Suprapubic skin (tissue), 4 donors: ENCODE data around the gene PDGFC. TPM values are rescaled to one million over a fixed set of nuclear protein-coding genes. Genes with fewer than 3 reads are reported as not detected.

Experiments
- DNase-seq, 2 donors: peaks; one replicate each; pipeline ENCODE4 v3.0.0-alpha.2; 2019; ENCODE audit warnings: low spot score in 2 of 2
- H3K27ac ChIP-seq: fragments of 200-600 bp; sonication (generic); one replicate; pipeline ENCODE4 v1.5.1; 2019
- H3K27me3 ChIP-seq: fragments of 200-600 bp; sonication (generic); one replicate; pipeline ENCODE4 v1.5.1; 2019
- H3K36me3 ChIP-seq: fragments of 200-600 bp; sonication (generic); one replicate; pipeline ENCODE4 v1.5.1; 2019
- H3K4me1 ChIP-seq: fragments of 200-600 bp; sonication (generic); one replicate; pipeline ENCODE4 v1.5.1; 2019
- H3K4me3 ChIP-seq: fragments of 200-600 bp; sonication (generic); one replicate; pipeline ENCODE4 v1.5.1; 2019; ENCODE audit warnings: mild to moderate bottlenecking
- H3K9me3 ChIP-seq: fragments of 200-600 bp; sonication (generic); one replicate; pipeline ENCODE4 v1.5.1; 2019
- EP300 ChIP-seq: sonication (generic); formaldehyde crosslinking; IDR thresholded peaks from one replicate; pipeline ENCODE4 v1.6.1; 2017; ENCODE audit warnings: antibody characterized with exemption
- POLR2A ChIP-seq, 2 donors: fragments of 450-650 bp; IDR thresholded peaks; one replicate each; pipeline ENCODE4 v1.6.1; 2017; ENCODE audit warnings: antibody characterized with exemption in 2 of 2, mild to moderate bottlenecking in 2 of 2, moderate library complexity in 2 of 2
- POLR2AphosphoS5 ChIP-seq, 3 donors: sonication (generic); formaldehyde crosslinking; IDR thresholded peaks; one replicate each; pipeline ENCODE4 v1.6.1; 2017; ENCODE audit warnings: antibody characterized with exemption in 3 of 3
- WGBS: methylation state at CpG from one replicate; pipeline ENCODE4 v1.1.5; 2018; 5-methylcytosine and 5-hydroxymethylcytosine counted together
- total RNA-seq, 4 donors: library from RNA; depleted of rRNA; stranded (reverse); fragments of >200 nt; gene quantifications; one replicate each; pipeline ENCODE4 v1.1.0, GENCODE V29; 2016
- TF ChIP-seq, protein P1 (sequence below), 2 donors: fragments of 200-600 bp in 1 of 2; fragments of 450-650 bp in 1 of 2; sonication (generic) in 1 of 2; IDR thresholded peaks; one replicate each; pipeline ENCODE4 v1.5.1; 2016 to 2019; ENCODE audit warnings: antibody characterized with exemption in 2 of 2, mild to moderate bottlenecking in 1 of 2, moderate library complexity in 1 of 2

The PDGFC gene
- total RNA-seq, 4 donors from 2014 or later = 12.0 to 26.4 (median 22.4) TPM

DNA sequence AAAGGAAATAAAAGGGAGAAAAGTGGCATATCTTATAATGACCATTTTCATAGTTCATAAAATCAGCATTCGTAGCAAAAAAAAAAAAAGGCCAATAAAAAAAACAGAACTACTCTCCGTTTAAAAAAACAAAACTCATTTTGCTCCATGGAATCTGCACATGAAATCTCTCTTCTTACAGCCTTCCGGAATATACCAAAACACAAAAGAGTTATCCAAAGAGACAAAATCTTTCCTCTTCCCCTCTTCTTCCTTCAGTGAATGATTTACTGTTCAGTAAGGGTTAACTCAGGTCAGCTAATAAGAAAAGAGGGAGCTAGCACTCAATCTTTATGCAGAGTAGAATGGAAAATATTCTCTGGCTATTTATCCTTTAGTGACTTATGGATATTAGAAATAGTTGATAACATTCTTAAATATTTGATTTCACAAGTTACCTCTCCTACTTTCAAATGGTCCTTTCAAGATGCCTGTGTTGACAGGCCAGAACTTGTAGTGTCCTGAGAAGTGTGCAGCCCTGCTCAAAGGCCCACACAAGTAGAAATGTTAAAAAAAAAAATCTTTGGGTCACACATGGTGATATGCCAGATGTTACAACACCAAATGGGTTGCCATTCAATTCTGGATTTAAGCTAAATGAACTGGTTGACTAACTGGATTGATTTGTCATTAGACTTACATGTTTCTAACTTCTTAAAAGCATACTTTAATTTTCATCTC, 42.1 kb downstream of the PDGFC start:
- 82% methylated on average over 3 of the region's 3 CpGs for WGBS
- H3K27me3 ChIP-seq = no peaks in the 10 kb centered on the region
- H3K4me3 ChIP-seq = no peak overlapping the region
- H3K27ac ChIP-seq = no peak overlapping the region
- no peaks in the 10 kb centered on the region for H3K9me3 ChIP-seq
- no peaks in the 10 kb centered on the region for H3K36me3 ChIP-seq
- TF ChIP-seq, protein P1, sequence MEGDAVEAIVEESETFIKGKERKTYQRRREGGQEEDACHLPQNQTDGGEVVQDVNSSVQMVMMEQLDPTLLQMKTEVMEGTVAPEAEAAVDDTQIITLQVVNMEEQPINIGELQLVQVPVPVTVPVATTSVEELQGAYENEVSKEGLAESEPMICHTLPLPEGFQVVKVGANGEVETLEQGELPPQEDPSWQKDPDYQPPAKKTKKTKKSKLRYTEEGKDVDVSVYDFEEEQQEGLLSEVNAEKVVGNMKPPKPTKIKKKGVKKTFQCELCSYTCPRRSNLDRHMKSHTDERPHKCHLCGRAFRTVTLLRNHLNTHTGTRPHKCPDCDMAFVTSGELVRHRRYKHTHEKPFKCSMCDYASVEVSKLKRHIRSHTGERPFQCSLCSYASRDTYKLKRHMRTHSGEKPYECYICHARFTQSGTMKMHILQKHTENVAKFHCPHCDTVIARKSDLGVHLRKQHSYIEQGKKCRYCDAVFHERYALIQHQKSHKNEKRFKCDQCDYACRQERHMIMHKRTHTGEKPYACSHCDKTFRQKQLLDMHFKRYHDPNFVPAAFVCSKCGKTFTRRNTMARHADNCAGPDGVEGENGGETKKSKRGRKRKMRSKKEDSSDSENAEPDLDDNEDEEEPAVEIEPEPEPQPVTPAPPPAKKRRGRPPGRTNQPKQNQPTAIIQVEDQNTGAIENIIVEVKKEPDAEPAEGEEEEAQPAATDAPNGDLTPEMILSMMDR (IDR thresholded peaks at IDR 0.05) = no peak
- TF ChIP-seq EP300 (no peak), POLR2A (IDR thresholded peaks at IDR 0.05) (no peak), POLR2AphosphoS5 (IDR thresholded peaks at IDR 0.05) (no peak)
- DNase-seq = no peak
- H3K4me1 ChIP-seq = peaks cover 13% of the 10 kb centered on the region

DNA sequence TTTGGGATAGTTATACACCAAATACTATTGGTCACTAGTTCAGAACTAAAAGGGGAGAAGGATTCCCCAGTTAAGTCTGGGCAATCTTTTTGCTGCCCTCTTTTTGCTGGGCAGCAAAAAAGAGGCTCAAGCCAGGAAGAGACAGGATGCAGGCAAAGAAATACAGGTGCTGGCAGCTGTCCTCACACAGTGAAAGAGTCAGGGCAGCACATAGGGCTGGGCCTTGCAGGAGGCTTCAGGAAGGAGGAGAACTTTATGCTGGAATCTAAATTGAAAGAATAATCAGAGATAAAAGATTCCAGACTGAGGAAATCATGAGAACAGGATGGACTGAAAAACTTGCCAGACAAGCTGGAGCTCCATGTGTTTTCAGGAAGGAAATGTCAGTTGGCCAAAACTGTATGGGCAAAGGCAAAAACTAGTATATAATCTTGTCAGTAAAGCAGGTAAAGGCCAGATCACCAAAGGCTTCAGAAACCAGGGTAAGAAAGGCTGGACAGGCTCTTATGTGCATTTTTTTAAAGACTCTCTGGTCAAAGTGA, 46.8 kb downstream of the PDGFC start:
- no peaks in the 10 kb centered on the region for H3K27me3 ChIP-seq
- H3K27ac ChIP-seq = no peak overlapping the region
- H3K9me3 ChIP-seq = no peaks in the 10 kb centered on the region
- H3K4me1 ChIP-seq = peaks cover 9% of the 10 kb centered on the region
- no peak for DNase-seq
- no peak overlapping the region for H3K4me3 ChIP-seq
- H3K36me3 ChIP-seq = no peaks in the 10 kb centered on the region
- TF ChIP-seq EP300 = no peak
- TF ChIP-seq POLR2A (IDR thresholded peaks at IDR 0.05) = no peak

DNA sequence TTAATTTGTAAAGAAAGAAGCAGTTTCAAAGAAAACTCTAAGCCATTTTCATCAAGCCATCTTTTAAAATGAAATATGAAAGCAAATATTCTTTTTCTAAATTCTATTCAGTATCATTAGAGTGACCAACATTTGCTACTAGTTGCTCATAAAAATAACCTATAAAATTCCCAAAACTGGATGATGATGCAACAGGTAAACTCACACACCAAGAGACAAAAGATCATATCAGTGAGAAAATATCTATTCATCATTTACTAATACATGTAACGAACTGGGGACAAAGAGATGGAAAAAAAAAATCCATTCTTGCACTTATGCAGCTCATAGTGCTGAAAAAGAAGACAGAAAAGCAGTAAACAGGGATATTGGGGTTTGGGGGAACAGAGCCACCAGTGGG, 48.1 kb downstream of the PDGFC start:
- no peak for DNase-seq
- Histone ChIP-seq H3K4me1 (peaks cover 9% of the 10 kb centered on the region), H3K4me3 (no peak overlapping the region), H3K9me3 (no peaks in the 10 kb centered on the region), H3K36me3 (no peaks in the 10 kb centered on the region), H3K27ac (no peak overlapping the region), H3K27me3 (no peaks in the 10 kb centered on the region)
- no peak for TF ChIP-seq POLR2A (IDR thresholded peaks at IDR 0.05)
- TF ChIP-seq, protein P1 (IDR thresholded peaks at IDR 0.05) = no peak
- TF ChIP-seq POLR2AphosphoS5 (IDR thresholded peaks at IDR 0.05) = no peak
- TF ChIP-seq EP300 = no peak
- 65% methylated on average over 1 of the region's 1 CpG for WGBS

DNA sequence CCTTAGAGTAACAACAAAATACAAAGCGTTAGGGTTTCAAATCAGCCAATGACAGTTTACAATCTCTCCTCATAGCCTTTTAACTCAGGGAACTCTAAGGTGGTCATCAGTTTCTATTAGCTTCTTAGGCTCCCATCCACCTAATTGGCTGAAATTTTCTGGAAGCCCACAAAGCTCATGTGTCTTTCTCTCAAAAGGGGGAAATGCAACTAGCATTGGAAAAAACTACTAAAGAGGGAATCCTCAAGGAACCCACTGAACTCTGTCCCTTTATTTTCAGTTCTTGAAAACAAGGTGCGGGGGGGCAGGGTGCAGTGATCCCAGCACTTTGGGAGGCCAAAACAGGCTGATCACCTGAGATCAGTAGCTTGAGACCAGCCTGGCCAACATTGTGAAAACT, 56.4 kb downstream of the PDGFC start:
- Histone ChIP-seq H3K36me3 (no peaks in the 10 kb centered on the region), H3K4me1 (no peaks in the 10 kb centered on the region), H3K9me3 (no peaks in the 10 kb centered on the region), H3K27ac (no peak overlapping the region), H3K27me3 (no peaks in the 10 kb centered on the region), H3K4me3 (no peak overlapping the region)
- DNase-seq = no peak
- WGBS = 94% methylated on average over 2 of the region's 2 CpGs
- TF ChIP-seq POLR2A (IDR thresholded peaks at IDR 0.05) = no peak
- TF ChIP-seq POLR2AphosphoS5 (IDR thresholded peaks at IDR 0.05) = no peak
- no peak for TF ChIP-seq EP300
- TF ChIP-seq, protein P1 (IDR thresholded peaks at IDR 0.05) = no peak

- WGBS = 95% methylated on average over 4 of the region's 4 CpGs
- no peaks in the 10 kb centered on the region for H3K36me3 ChIP-seq
- no peaks in the 10 kb centered on the region for H3K4me1 ChIP-seq
- H3K27me3 ChIP-seq = no peaks in the 10 kb centered on the region
- no peak overlapping the region for H3K27ac ChIP-seq
- H3K9me3 ChIP-seq = no peaks in the 10 kb centered on the region
- TF ChIP-seq EP300 = no peak
- no peak for TF ChIP-seq POLR2A (IDR thresholded peaks at IDR 0.05)
- TF ChIP-seq, protein P1 (IDR thresholded peaks at IDR 0.05) = no peak
- TF ChIP-seq POLR2AphosphoS5 (IDR thresholded peaks at IDR 0.05) = no peak
- no peak for DNase-seq
- H3K4me3 ChIP-seq = no peak overlapping the region
These were observed 58.4 kb downstream of the PDGFC start for GRCh38 chr4:156913234-156913633.
